ENCODE results near the gene ATG101.
A peak's percentile ranks its signal among the peaks of the same experiment; 100 is the strongest.

The ATG101 gene

GRCh38 chr12:52069327-52070184 is at the start of gene ATG101:
Gene ATG101 (plus strand): TSS chr12:52069978. CDS start chr12:52073651, 3,673 bp downstream.
- Histone ChIP-seq H3K4me3 (ENCODE audit: low read length) (peak within 1 kb of the TSS; percentile 83), H2AFZ (ENCODE audit: low read depth, low read length) (peak within 1 kb of the TSS; percentile 68), H3K9me3 (ENCODE audit: low read length) (no peaks in the 10 kb centered on the region), H3K36me3 (ENCODE audit: insufficient read depth, low read length) (peaks cover 22% of the 10 kb centered on the region), H3K27me3 (ENCODE audit: insufficient read depth, low read length) (peaks cover 3% of the 10 kb centered on the region), H3K4me1 (ENCODE audit: insufficient read depth, low read length) (peaks cover 14% of the 10 kb centered on the region)

GRCh38 chr12:52020539-52021336 is 49.0 kb upstream of the ATG101 start:
- peaks cover 3% of the 10 kb centered on the region for H3K4me1 ChIP-seq (ENCODE audit: insufficient read depth, low read length)
- H3K36me3 ChIP-seq (ENCODE audit: insufficient read depth, low read length) = no peaks in the 10 kb centered on the region
- no peaks in the 10 kb centered on the region for H3K9me3 ChIP-seq (ENCODE audit: low read length)
- peaks cover 9% of the 10 kb centered on the region for H3K27me3 ChIP-seq (ENCODE audit: insufficient read depth, low read length)
- no peak overlapping the region for H3K4me3 ChIP-seq (ENCODE audit: low read length)
- no peak overlapping the region for H2AFZ ChIP-seq (ENCODE audit: low read depth, low read length)

GRCh38 chr12:52022841-52023181 is 47.0 kb upstream of the ATG101 start:
- Histone ChIP-seq H2AFZ (ENCODE audit: low read depth, low read length) (peak overlapping the region; percentile 31), H3K36me3 (ENCODE audit: insufficient read depth, low read length) (no peaks in the 10 kb centered on the region), H3K4me3 (ENCODE audit: low read length) (peak overlapping the region; percentile 44), H3K4me1 (ENCODE audit: insufficient read depth, low read length) (peaks cover 8% of the 10 kb centered on the region), H3K27me3 (ENCODE audit: insufficient read depth, low read length) (peaks cover 9% of the 10 kb centered on the region), H3K9me3 (ENCODE audit: low read length) (no peaks in the 10 kb centered on the region)

GRCh38 chr12:52023182-52023975 is 46.4 kb upstream of the ATG101 start:
- Histone ChIP-seq H2AFZ (ENCODE audit: low read depth, low read length) (peak overlapping the region; percentile 31), H3K9me3 (ENCODE audit: low read length) (no peaks in the 10 kb centered on the region), H3K4me3 (ENCODE audit: low read length) (peak overlapping the region; percentile 44), H3K36me3 (ENCODE audit: insufficient read depth, low read length) (no peaks in the 10 kb centered on the region), H3K4me1 (ENCODE audit: insufficient read depth, low read length) (peaks cover 8% of the 10 kb centered on the region), H3K27me3 (ENCODE audit: insufficient read depth, low read length) (peaks cover 9% of the 10 kb centered on the region)

- Histone ChIP-seq H2AFZ (ENCODE audit: low read depth, low read length) (peak overlapping the region; percentile 31), H3K4me1 (ENCODE audit: insufficient read depth, low read length) (peaks cover 9% of the 10 kb centered on the region), H3K36me3 (ENCODE audit: insufficient read depth, low read length) (no peaks in the 10 kb centered on the region), H3K9me3 (ENCODE audit: low read length) (no peaks in the 10 kb centered on the region), H3K27me3 (ENCODE audit: insufficient read depth, low read length) (peaks cover 9% of the 10 kb centered on the region), H3K4me3 (ENCODE audit: low read length) (peak overlapping the region; percentile 44)
Observed at GRCh38 chr12:52023976-52024688, 45.6 kb upstream of the ATG101 start.

- peaks cover 16% of the 10 kb centered on the region for H3K4me1 ChIP-seq (ENCODE audit: insufficient read depth, low read length)
- H3K9me3 ChIP-seq (ENCODE audit: low read length) = no peaks in the 10 kb centered on the region
- H3K36me3 ChIP-seq (ENCODE audit: insufficient read depth, low read length) = no peaks in the 10 kb centered on the region
- H3K4me3 ChIP-seq (ENCODE audit: low read length) = no peak overlapping the region
- H3K27me3 ChIP-seq (ENCODE audit: insufficient read depth, low read length) = peaks cover 9% of the 10 kb centered on the region
- no peak overlapping the region for H2AFZ ChIP-seq (ENCODE audit: low read depth, low read length)
Observed at GRCh38 chr12:52024845-52025230, 44.9 kb upstream of the ATG101 start.

- Histone ChIP-seq H3K27me3 (ENCODE audit: insufficient read depth, low read length) (peaks cover 9% of the 10 kb centered on the region), H3K4me3 (ENCODE audit: low read length) (no peak overlapping the region), H3K36me3 (ENCODE audit: insufficient read depth, low read length) (no peaks in the 10 kb centered on the region), H3K9me3 (ENCODE audit: low read length) (no peaks in the 10 kb centered on the region), H3K4me1 (ENCODE audit: insufficient read depth, low read length) (peaks cover 16% of the 10 kb centered on the region), H2AFZ (ENCODE audit: low read depth, low read length) (no peak overlapping the region)
Observed at GRCh38 chr12:52026263-52026662, 43.5 kb upstream of the ATG101 start.

- Histone ChIP-seq H3K4me3 (ENCODE audit: low read length) (no peak overlapping the region), H3K36me3 (ENCODE audit: insufficient read depth, low read length) (no peaks in the 10 kb centered on the region), H3K4me1 (ENCODE audit: insufficient read depth, low read length) (peaks cover 18% of the 10 kb centered on the region), H3K27me3 (ENCODE audit: insufficient read depth, low read length) (peaks cover 8% of the 10 kb centered on the region), H3K9me3 (ENCODE audit: low read length) (no peaks in the 10 kb centered on the region), H2AFZ (ENCODE audit: low read depth, low read length) (no peak overlapping the region)
Observed at GRCh38 chr12:52027085-52027843, 42.5 kb upstream of the ATG101 start.

GRCh38 chr12:52029685-52030084 is 40.1 kb upstream of the ATG101 start:
- Histone ChIP-seq H2AFZ (ENCODE audit: low read depth, low read length) (no peak overlapping the region), H3K27me3 (ENCODE audit: insufficient read depth, low read length) (no peaks in the 10 kb centered on the region), H3K4me1 (ENCODE audit: insufficient read depth, low read length) (peaks cover 28% of the 10 kb centered on the region), H3K4me3 (ENCODE audit: low read length) (no peak overlapping the region), H3K9me3 (ENCODE audit: low read length) (no peaks in the 10 kb centered on the region), H3K36me3 (ENCODE audit: insufficient read depth, low read length) (no peaks in the 10 kb centered on the region)

GRCh38 chr12:52032446-52032803 is 37.4 kb upstream of the ATG101 start:
- Histone ChIP-seq H3K9me3 (ENCODE audit: low read length) (no peaks in the 10 kb centered on the region), H2AFZ (ENCODE audit: low read depth, low read length) (peak overlapping the region; percentile 73), H3K4me1 (ENCODE audit: insufficient read depth, low read length) (peaks cover 25% of the 10 kb centered on the region), H3K36me3 (ENCODE audit: insufficient read depth, low read length) (no peaks in the 10 kb centered on the region), H3K4me3 (ENCODE audit: low read length) (peak overlapping the region; percentile 35), H3K27me3 (ENCODE audit: insufficient read depth, low read length) (peaks cover 9% of the 10 kb centered on the region)

GRCh38 chr12:52032804-52033445 is 36.9 kb upstream of the ATG101 start:
- Histone ChIP-seq H3K4me3 (ENCODE audit: low read length) (peak overlapping the region; percentile 37), H3K9me3 (ENCODE audit: low read length) (no peaks in the 10 kb centered on the region), H2AFZ (ENCODE audit: low read depth, low read length) (peak overlapping the region; percentile 73), H3K4me1 (ENCODE audit: insufficient read depth, low read length) (peaks cover 25% of the 10 kb centered on the region), H3K36me3 (ENCODE audit: insufficient read depth, low read length) (no peaks in the 10 kb centered on the region), H3K27me3 (ENCODE audit: insufficient read depth, low read length) (peaks cover 9% of the 10 kb centered on the region)

Data from neuron (in vitro differentiated cells).